SKM-1 (cell line): ENCODE results near the gene STK33.
"Not testable (repeated sequence)": the region's sequence is repeated elsewhere in the genome, so short reads cannot be mapped to it uniquely, and the experiment has no call there.

Experiments used
- DNase-seq: peaks from one replicate; lab custom pipeline; 2025; ENCODE audit not compliant: unreplicated experiment; lab: John Stamatoyannopoulos, UW

The STK33 gene

GRCh38 chr11:8545698-8546366, 48.2 kb downstream of the STK33 start:
- no peak for DNase-seq

GRCh38 chr11:8544807-8545206, 49.2 kb downstream of the STK33 start:
- DNase-seq, result no peak

GRCh38 chr11:8543278-8543677, 50.8 kb downstream of the STK33 start:
- no peak for DNase-seq

GRCh38 chr11:8541448-8541847, 52.6 kb downstream of the STK33 start:
- DNase-seq, result no peak

GRCh38 chr11:8533332-8533731, 60.7 kb downstream of the STK33 start:
- DNase-seq, result no peak

GRCh38 chr11:8532475-8532874, 61.6 kb downstream of the STK33 start:
- no peak for DNase-seq

- no peak for DNase-seq
These were observed 62.0 kb downstream of the STK33 start for GRCh38 chr11:8531982-8532381.

GRCh38 chr11:8531312-8531711, 62.7 kb downstream of the STK33 start:
- DNase-seq, result no peak

GRCh38 chr11:8527939-8528338, 66.1 kb downstream of the STK33 start:
- DNase-seq, result no peak

GRCh38 chr11:8523396-8523795, 70.6 kb downstream of the STK33 start:
- DNase-seq, result no peak

GRCh38 chr11:8512547-8512946, 81.5 kb downstream of the STK33 start:
- no peak for DNase-seq

GRCh38 chr11:8503910-8504364, 90.1 kb downstream of the STK33 start:
- DNase-seq, result no peak

GRCh38 chr11:8501836-8502235, 92.2 kb downstream of the STK33 start:
- DNase-seq, result no peak

GRCh38 chr11:8488395-8488794, 105.6 kb downstream of the STK33 start:
- no peak for DNase-seq

- DNase-seq, result no peak
These were observed 106.8 kb downstream of the STK33 start for GRCh38 chr11:8487261-8487660.

GRCh38 chr11:8484251-8484650, 109.8 kb downstream of the STK33 start:
- DNase-seq, result no peak

- DNase-seq, result no peak
These were observed 113.2 kb downstream of the STK33 start for GRCh38 chr11:8480858-8481257.

GRCh38 chr11:8477680-8478079, 116.3 kb downstream of the STK33 start:
- no peak for DNase-seq

GRCh38 chr11:8477151-8477550, 116.9 kb downstream of the STK33 start:
- no peak for DNase-seq

- not testable (repeated sequence) for DNase-seq
These were observed 126.2 kb downstream of the STK33 start for GRCh38 chr11:8467806-8468205.

GRCh38 chr11:8467356-8467755, 126.7 kb downstream of the STK33 start:
- not testable (repeated sequence) for DNase-seq

GRCh38 chr11:8466884-8467283, 127.1 kb downstream of the STK33 start:
- not testable (repeated sequence) for DNase-seq

- no peak for DNase-seq
These were observed 134.2 kb downstream of the STK33 start for GRCh38 chr11:8459711-8460399.
